ENCODE data around the gene F5. TPM values are rescaled to one million over a fixed set of nuclear protein-coding genes. Genes with fewer than 3 reads are reported as not detected.

Gene F5
- total RNA-seq = 46.3 and 51.3 TPM in 2 replicates

DNA sequence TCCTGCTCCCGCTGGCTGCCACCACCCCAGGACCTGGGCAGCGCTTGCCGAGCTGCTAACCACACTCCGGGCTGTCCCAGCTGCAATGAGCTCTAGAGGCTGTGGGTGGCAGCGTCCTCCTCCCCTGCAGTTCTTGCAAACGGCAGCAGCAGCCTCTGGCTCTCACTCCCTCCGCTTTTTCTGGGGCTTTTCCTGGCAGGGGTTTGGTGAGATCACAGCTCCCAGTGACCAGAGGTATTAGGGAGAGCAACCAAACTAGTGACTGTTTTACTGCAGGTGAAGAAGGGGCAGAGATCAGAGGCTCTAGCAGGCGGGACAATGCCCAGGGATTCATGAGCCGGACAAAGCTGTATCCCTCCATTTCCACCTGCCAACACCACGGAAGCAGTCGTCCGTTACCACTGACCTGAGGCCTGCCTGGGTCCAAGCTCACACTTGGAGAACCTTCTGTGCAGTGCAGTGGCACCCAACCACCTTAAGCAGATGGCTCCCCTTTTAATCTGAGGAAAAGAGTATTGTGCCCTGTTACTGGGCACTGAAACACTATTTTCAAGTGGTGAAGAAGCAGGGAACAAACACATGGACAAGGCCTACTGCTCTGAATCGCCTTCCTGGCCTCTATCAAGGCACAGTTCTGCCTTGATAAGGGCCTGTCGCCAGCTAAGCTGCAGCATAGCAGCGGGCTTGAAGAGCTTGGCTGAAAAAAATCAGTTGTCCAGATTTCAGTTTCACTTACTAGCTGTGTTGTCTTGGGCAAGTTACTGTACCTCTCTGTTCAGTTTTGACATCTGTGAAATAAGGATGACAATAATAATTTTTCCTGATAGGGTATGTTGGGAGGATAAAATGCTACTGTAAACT is at the start of gene F5:
Gene F5, minus strand, starts transcription at position 87 of the 861 bp plus-strand sequence. CDS start 95 bp downstream, outside the sequence.
- Mint-ChIP-seq H3K4me1 (peaks cover 62% of the 10 kb centered on the region), H3K36me3 (ENCODE audit: low read depth) (peaks cover 12% of the 10 kb centered on the region), H3K9me3 (no peaks in the 10 kb centered on the region), H3K27ac (peak within 1 kb of the TSS; percentile 92), H3K4me3 (peak within 1 kb of the TSS; percentile 95), H3K27me3 (no peaks in the 10 kb centered on the region)
- intact Hi-C loops (cut with micrococcal nuclease) = loop anchor here (1.0 to 10.0 kb wide), 7 partner anchors 14 to 1352 kb away; partner anchors contain the start of genes METTL18 and SCYL3
- DNase-seq = peak; percentile 92

DNA sequence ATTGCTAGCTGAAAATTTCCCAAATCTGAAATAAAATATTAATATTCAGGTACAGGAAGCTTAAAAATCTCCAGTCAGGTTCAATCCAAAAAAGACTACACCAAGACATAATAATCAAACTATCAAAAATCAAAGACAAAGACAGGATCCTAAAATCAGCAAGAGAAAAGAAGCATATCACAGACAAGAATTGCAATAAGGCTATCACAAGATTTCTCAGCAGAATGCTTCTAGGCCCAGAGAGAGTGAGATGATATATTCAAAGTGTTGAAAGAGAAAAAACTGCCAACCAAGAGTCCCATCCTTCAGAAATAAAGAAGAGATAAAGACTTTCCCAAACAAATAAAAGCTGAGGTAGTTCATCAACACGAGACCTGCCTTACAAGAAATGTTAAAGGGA is 48.6 kb upstream of the F5 start:
- Mint-ChIP-seq H3K4me1 (peaks cover 2% of the 10 kb centered on the region), H3K27me3 (no peaks in the 10 kb centered on the region), H3K9me3 (peaks cover 36% of the 10 kb centered on the region), H3K4me3 (no peak overlapping the region), H3K27ac (no peak overlapping the region), H3K36me3 (ENCODE audit: low read depth) (peaks cover 14% of the 10 kb centered on the region)
- DNase-seq = no peak
- intact Hi-C loops (cut with micrococcal nuclease) = no loop called here

DNA sequence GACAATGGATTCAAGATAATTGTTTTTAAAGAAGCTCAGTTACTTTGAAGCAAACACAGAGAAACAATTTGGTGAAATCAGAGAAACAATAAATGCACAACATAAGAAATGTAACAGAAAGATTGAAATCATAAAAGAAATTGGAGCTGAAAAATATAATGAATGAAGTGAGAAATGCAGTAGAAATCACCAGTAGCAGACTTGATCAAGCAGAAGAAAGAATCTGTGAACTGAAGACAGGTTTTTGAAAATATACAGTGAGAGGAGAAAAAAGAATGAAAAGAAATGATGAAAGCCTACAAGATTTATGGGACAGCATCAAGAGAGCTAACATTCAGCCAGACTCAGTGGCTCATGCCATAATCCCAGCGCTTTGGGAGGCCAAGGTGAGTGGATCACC is 47.9 kb upstream of the F5 start:
- H3K4me1 Mint-ChIP-seq = no peaks in the 10 kb centered on the region
- no peaks in the 10 kb centered on the region for H3K27me3 Mint-ChIP-seq
- intact Hi-C loops (cut with micrococcal nuclease) = no loop called here
- peaks cover 32% of the 10 kb centered on the region for H3K9me3 Mint-ChIP-seq
- H3K27ac Mint-ChIP-seq = no peak overlapping the region
- peaks cover 12% of the 10 kb centered on the region for H3K36me3 Mint-ChIP-seq (ENCODE audit: low read depth)
- DNase-seq = no peak
- no peak overlapping the region for H3K4me3 Mint-ChIP-seq

DNA sequence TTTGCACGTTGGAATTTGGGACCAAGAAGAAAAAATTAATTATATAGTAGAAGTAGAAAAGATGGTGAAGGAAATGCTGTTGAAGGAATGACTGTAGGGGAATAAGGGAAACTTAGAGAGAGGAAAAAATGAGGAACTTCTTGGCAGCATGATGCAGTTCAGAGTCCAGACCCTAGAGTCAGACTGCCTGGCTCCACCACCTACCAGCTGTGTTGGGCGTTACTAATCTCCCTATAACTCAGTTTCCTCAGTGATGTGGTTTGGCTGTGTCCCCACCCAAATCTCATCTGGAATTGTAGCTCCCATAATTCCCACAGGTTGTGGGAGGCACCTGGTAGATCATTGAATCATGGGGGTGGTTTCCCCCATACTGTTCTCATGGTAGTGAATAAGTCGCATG is 45.0 kb upstream of the F5 start:
- H3K36me3 Mint-ChIP-seq (ENCODE audit: low read depth) = peaks cover 12% of the 10 kb centered on the region
- peaks cover 26% of the 10 kb centered on the region for H3K9me3 Mint-ChIP-seq
- DNase-seq = no peak
- peaks cover 7% of the 10 kb centered on the region for H3K4me1 Mint-ChIP-seq
- H3K27ac Mint-ChIP-seq = no peak overlapping the region
- intact Hi-C loops (cut with micrococcal nuclease) = no loop called here
- H3K4me3 Mint-ChIP-seq = no peak overlapping the region
- H3K27me3 Mint-ChIP-seq = no peaks in the 10 kb centered on the region

DNA sequence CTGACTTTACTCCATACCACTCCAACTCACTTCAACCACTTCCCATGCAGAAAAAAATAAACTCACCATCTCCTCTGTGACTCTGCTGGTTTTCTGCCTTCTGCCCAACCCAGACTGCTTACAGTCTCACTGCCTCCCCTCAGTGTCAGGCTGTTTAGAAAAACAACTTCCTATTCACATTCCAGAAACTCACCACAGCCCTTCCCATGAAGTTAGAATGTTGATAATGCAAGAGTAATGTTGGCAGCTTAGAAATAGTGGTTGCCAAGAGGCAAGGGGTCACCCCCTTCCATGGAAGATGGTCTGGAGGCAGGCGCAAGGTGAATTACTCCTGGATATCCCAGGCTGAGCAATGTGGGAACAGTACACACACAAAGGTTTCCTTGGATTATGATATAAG is 43.7 kb upstream of the F5 start, which contains the start of gene SELP:
Gene SELP, minus strand, starts transcription at position 119 of the 400 bp plus-strand sequence. Its CDS starts 50 bp downstream, at position 69.
- intact Hi-C loops (cut with micrococcal nuclease) = no loop called here
- H3K36me3 Mint-ChIP-seq (ENCODE audit: low read depth) = peaks cover 11% of the 10 kb centered on the region
- H3K27me3 Mint-ChIP-seq = no peaks in the 10 kb centered on the region
- H3K4me1 Mint-ChIP-seq = peaks cover 13% of the 10 kb centered on the region
- peaks cover 23% of the 10 kb centered on the region for H3K9me3 Mint-ChIP-seq
- H3K4me3 Mint-ChIP-seq = no peak within 1 kb of the TSS
- DNase-seq = peak; percentile 39
- no peak within 1 kb of the TSS for H3K27ac Mint-ChIP-seq

DNA sequence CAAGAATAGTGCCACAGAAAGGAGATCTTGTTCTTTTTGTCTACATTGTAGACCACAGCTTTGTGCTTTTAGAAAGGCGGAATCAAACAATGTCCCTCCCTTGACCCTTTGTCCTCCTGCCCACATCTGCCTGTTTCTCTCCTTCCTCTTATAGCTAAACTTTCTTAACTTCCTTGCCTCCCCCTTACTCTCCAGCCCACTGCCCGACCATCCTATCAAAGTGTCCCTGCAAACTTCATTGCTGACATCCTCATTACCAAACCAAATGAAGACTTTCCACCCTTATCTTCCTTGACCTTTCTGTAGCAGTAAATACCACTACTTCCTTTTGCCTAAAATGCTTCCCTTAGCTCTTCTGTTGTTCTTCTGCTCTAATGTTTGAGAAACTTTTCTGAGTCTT is 38.6 kb upstream of the F5 start:
- DNase-seq = no peak
- H3K4me3 Mint-ChIP-seq = no peak overlapping the region
- H3K27me3 Mint-ChIP-seq = no peaks in the 10 kb centered on the region
- no peaks in the 10 kb centered on the region for H3K36me3 Mint-ChIP-seq (ENCODE audit: low read depth)
- H3K9me3 Mint-ChIP-seq = peaks cover 9% of the 10 kb centered on the region
- H3K27ac Mint-ChIP-seq = peak overlapping the region; percentile 16
- intact Hi-C loops (cut with micrococcal nuclease) = loop anchor here (5.0 kb wide), 1 partner anchor 42 kb away; no protein-coding TSS in a partner anchor
- H3K4me1 Mint-ChIP-seq = peaks cover 26% of the 10 kb centered on the region

DNA sequence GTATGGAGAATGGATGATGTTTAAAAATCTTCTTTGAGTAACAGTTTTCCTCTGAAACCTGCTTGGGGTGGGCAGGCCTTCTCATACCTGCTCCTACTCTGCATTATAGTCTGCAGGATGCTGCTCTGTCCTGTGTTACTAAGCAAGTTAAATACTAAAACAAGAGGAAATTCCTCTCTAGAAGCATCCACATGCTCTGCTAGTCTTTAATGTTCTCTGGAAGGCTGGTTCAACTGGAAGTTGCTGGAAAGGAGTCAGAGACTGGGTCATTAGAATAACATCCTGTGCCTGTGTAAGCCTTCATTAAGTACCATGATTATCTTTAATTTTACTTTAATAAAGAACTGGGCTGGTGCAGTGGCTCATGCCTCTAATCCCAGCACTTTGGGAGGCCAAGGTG is 37.8 kb upstream of the F5 start:
- no peak for DNase-seq
- H3K36me3 Mint-ChIP-seq (ENCODE audit: low read depth) = no peaks in the 10 kb centered on the region
- intact Hi-C loops (cut with micrococcal nuclease) = loop anchor here (5.0 kb wide), 1 partner anchor 43 kb away; no protein-coding TSS in a partner anchor
- H3K4me1 Mint-ChIP-seq = peaks cover 26% of the 10 kb centered on the region
- peaks cover 9% of the 10 kb centered on the region for H3K9me3 Mint-ChIP-seq
- H3K27ac Mint-ChIP-seq = no peak overlapping the region
- no peak overlapping the region for H3K4me3 Mint-ChIP-seq
- H3K27me3 Mint-ChIP-seq = no peaks in the 10 kb centered on the region

DNA sequence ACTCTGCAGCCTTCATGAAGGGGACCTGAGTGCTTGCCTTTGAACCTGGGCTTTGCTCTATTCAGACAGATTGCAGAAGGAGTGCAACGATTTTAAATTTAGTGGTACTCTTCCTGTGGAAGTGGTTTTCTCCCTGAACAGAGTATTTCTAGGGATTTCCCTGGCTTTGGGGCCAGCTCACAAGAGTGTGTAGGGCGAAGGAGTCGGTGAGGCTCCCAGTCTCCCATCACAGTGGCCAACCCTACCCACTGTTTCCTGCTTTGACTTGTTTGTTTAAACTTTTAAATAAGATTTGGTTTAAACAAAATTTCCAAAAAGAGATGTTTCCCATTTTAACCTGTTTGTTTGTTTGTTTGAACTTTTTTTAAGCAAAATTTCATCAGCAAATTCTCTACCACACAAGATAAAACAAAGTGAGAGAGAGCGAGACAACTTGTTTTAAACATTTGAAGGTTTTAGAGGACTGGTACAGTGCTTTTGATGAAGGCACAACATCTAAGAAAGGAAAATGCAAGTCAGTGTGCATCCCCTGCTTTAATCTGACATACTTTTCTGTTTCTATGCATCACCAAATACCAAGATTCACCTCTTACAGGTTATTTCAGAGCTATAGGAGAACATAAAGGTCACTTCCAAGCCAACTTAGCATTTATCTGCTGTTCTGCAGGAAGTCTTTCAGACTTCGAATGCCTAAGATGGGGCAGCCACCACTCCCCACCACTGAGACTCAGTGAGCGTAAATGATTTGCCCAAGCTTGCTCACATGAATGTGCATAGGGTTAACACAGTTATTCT is 37.0 kb upstream of the F5 start:
- no peaks in the 10 kb centered on the region for H3K27me3 Mint-ChIP-seq
- H3K9me3 Mint-ChIP-seq = peaks cover 13% of the 10 kb centered on the region
- intact Hi-C loops (cut with micrococcal nuclease) = loop anchor here (5.0 kb wide), 1 partner anchor 44 kb away; no protein-coding TSS in a partner anchor
- peaks cover 23% of the 10 kb centered on the region for H3K4me1 Mint-ChIP-seq
- peak overlapping the region; percentile 74 for H3K27ac Mint-ChIP-seq
- H3K4me3 Mint-ChIP-seq = no peak overlapping the region
- H3K36me3 Mint-ChIP-seq (ENCODE audit: low read depth) = no peaks in the 10 kb centered on the region
- DNase-seq = no peak

DNA sequence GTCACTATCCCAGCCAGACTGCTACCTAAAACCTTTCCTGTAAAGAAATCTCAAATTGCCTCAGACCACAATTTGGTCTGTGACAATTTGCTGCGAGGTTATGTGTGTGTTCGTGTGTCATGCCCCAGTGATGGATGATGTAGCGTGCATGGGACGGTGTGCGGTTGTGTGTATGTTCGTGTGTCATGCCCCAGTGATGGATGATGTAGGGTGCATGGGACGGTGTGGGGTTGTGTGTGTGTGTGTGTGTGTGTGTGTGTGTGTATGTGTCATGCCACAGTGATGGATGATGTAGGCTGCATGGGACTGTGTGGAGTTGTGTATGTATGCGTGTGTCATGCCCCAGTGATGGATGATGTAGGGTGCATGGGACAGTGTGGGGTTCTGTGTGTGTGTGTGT is 34.3 kb upstream of the F5 start:
- Mint-ChIP-seq H3K36me3 (ENCODE audit: low read depth) (no peaks in the 10 kb centered on the region), H3K27me3 (no peaks in the 10 kb centered on the region), H3K4me1 (peaks cover 16% of the 10 kb centered on the region), H3K27ac (no peak overlapping the region), H3K4me3 (no peak overlapping the region), H3K9me3 (peaks cover 9% of the 10 kb centered on the region)
- no peak for DNase-seq
- intact Hi-C loops (cut with micrococcal nuclease) = loop anchor here (5.0 kb wide), 1 partner anchor 47 kb away; no protein-coding TSS in a partner anchor

DNA sequence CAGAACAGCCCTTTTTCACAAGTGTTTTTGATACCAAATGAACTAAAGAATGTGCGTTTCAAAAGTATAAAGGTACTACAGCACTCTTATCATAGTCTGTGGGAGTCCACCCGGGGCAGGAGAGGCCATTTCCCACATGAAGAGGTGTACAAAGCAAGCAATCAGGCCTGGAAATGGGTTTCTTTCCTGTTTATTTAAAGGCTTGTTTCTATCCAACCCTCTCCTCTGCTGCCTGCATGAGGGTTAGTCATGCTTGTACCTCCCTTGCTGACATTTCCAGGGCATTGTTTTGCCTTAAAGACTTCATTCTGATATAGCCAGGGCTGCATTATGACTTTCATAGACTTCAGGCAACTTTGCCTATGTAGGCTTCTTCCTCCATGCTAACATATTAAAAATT is 32.1 kb upstream of the F5 start:
- Mint-ChIP-seq H3K4me3 (no peak overlapping the region), H3K9me3 (peaks cover 9% of the 10 kb centered on the region), H3K4me1 (peaks cover 3% of the 10 kb centered on the region), H3K36me3 (ENCODE audit: low read depth) (no peaks in the 10 kb centered on the region), H3K27ac (no peak overlapping the region), H3K27me3 (no peaks in the 10 kb centered on the region)
- no peak for DNase-seq
- intact Hi-C loops (cut with micrococcal nuclease) = no loop called here

DNA sequence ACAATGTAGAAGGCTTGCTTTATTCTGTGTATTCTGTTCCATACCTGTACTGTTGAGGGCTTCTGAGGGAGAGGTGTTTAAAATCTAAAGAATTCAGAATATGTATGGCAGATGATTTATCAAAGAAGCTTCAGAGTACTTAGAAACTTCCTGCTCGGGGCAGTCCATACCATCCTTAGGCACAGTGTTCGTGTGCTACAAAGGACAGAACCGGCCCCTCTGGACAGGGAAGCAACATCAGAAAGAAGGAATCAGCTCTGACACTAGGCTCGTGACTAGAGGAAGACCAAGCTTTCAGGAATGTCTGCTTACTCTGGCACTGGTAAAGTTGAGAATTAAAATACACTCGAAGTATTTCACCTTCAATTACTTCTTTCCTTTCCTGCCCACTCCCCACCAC is 29.5 kb upstream of the F5 start:
- peaks cover 5% of the 10 kb centered on the region for H3K9me3 Mint-ChIP-seq
- H3K4me3 Mint-ChIP-seq = no peak overlapping the region
- DNase-seq = no peak
- H3K4me1 Mint-ChIP-seq = peaks cover 5% of the 10 kb centered on the region
- no peak overlapping the region for H3K27ac Mint-ChIP-seq
- H3K27me3 Mint-ChIP-seq = no peaks in the 10 kb centered on the region
- intact Hi-C loops (cut with micrococcal nuclease) = no loop called here
- H3K36me3 Mint-ChIP-seq (ENCODE audit: low read depth) = no peaks in the 10 kb centered on the region

DNA sequence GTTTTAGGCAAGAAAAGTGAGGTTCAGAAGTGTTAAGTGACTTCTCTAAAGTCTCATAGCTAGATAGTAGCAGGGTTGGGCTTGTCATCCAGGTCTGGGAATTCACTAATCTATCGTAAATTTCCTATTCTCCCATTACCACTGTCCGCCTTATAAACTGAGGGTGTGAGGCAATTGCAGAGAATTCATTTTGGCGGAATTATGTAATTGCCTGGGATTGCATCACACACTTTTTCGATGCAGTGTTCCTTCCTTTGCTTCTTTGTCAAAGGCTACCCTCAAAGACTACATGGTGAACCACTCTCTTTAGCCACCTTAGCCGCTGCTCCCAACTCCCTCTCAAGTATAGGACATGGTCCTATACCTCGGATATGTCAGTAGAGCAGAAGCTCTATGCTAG is 24.6 kb upstream of the F5 start:
- H3K27me3 Mint-ChIP-seq = no peaks in the 10 kb centered on the region
- H3K27ac Mint-ChIP-seq = no peak overlapping the region
- no peaks in the 10 kb centered on the region for H3K9me3 Mint-ChIP-seq
- intact Hi-C loops (cut with micrococcal nuclease) = no loop called here
- no peak overlapping the region for H3K4me3 Mint-ChIP-seq
- no peaks in the 10 kb centered on the region for H3K36me3 Mint-ChIP-seq (ENCODE audit: low read depth)
- no peak for DNase-seq
- peaks cover 7% of the 10 kb centered on the region for H3K4me1 Mint-ChIP-seq

DNA sequence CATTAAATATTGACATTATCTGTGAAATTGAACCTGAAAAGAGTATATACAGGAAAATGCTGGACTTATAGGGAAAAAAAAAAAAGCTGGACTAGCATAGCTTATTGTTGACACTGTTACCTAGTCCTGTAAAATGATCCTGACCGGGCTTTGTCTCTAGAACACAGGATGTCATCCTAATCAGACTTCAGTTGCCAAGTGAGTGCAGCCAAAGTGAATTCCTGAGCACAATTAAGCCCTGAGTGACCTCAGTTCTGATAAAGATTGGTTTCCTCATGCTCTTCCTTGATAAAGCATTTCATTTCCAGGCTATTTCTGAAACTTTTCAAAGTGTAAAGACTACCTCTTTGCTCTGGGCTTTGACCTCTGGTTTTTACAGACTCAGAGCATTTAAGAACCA is 23.8 kb upstream of the F5 start:
- H3K36me3 Mint-ChIP-seq (ENCODE audit: low read depth) = no peaks in the 10 kb centered on the region
- intact Hi-C loops (cut with micrococcal nuclease) = no loop called here
- H3K27ac Mint-ChIP-seq = no peak overlapping the region
- no peaks in the 10 kb centered on the region for H3K27me3 Mint-ChIP-seq
- peaks cover 10% of the 10 kb centered on the region for H3K4me1 Mint-ChIP-seq
- H3K4me3 Mint-ChIP-seq = no peak overlapping the region
- DNase-seq = no peak
- no peaks in the 10 kb centered on the region for H3K9me3 Mint-ChIP-seq

DNA sequence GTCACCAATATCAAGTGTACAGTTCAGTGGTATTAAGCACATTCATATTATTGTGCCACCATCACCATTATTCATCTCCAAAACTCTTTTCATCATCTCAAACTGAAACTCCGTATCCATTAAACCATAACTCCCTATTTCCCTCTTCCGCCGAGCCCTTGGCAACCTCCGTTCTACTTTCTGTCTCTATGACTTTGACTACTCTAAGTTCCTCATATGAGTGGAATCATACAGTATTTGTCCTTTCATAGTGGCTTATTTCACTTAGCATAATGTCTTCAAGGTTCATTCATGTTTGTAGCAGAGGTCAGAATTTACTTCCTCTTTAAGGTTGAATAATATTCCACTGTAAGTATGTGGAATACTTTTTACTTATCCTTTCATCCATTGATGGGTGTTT is 21.9 kb upstream of the F5 start:
- Mint-ChIP-seq H3K4me1 (peaks cover 22% of the 10 kb centered on the region), H3K27me3 (no peaks in the 10 kb centered on the region), H3K27ac (no peak overlapping the region), H3K36me3 (ENCODE audit: low read depth) (peaks cover 4% of the 10 kb centered on the region), H3K9me3 (no peaks in the 10 kb centered on the region), H3K4me3 (no peak overlapping the region)
- intact Hi-C loops (cut with micrococcal nuclease) = loop anchor here (5.0 kb wide), 1 partner anchor 44 kb away; no protein-coding TSS in a partner anchor
- DNase-seq = no peak

All from activated CD4-positive, alpha-beta T cell treated with anti-CD3 and anti-CD28 coated beads, Interleukin-2, amount 10 ng/mL, durations not matched to agents 24 days and 14 days (primary cell).